Measurements from ENCODE around the gene HOXC12. TPM values are rescaled to one million over a fixed set of nuclear protein-coding genes. Genes with fewer than 3 reads are reported as not detected.

HOXC12 gene
- total RNA-seq, 1 donor = not detected

- TF ChIP-seq CTCF (IDR thresholded peaks at IDR 0.05; ENCODE audit: insufficient read depth, low read length) = no peak
- no peak for DNase-seq (ENCODE audit: low read depth)
- H3K4me3 ChIP-seq (ENCODE audit: low read depth, low read length) = no peak overlapping the region
Observed at GRCh38 chr12:53941750-53942149, 13.0 kb upstream of the HOXC12 start.

- DNase-seq (ENCODE audit: low read depth) = no peak
- TF ChIP-seq CTCF (IDR thresholded peaks at IDR 0.05; ENCODE audit: insufficient read depth, low read length) = no peak
- no peak overlapping the region for H3K4me3 ChIP-seq (ENCODE audit: low read depth, low read length)
Observed at GRCh38 chr12:53942467-53942997, 12.2 kb upstream of the HOXC12 start.

- no peak for TF ChIP-seq CTCF (IDR thresholded peaks at IDR 0.05; ENCODE audit: insufficient read depth, low read length)
- H3K4me3 ChIP-seq (ENCODE audit: low read depth, low read length) = no peak overlapping the region
- DNase-seq (ENCODE audit: low read depth) = no peak
Observed at GRCh38 chr12:53944209-53944608, 10.5 kb upstream of the HOXC12 start.

GRCh38 chr12:53944907-53945847 is 9.5 kb upstream of the HOXC12 start:
- H3K4me3 ChIP-seq (ENCODE audit: low read depth, low read length) = no peak overlapping the region
- DNase-seq (ENCODE audit: low read depth) = no peak
- no peak for TF ChIP-seq CTCF (IDR thresholded peaks at IDR 0.05; ENCODE audit: insufficient read depth, low read length)

GRCh38 chr12:53947743-53948142 is 7.0 kb upstream of the HOXC12 start:
- no peak for DNase-seq (ENCODE audit: low read depth)
- no peak overlapping the region for H3K4me3 ChIP-seq (ENCODE audit: low read depth, low read length)
- TF ChIP-seq CTCF (IDR thresholded peaks at IDR 0.05; ENCODE audit: insufficient read depth, low read length) = no peak

- TF ChIP-seq CTCF (IDR thresholded peaks at IDR 0.05; ENCODE audit: insufficient read depth, low read length) = no peak
- H3K4me3 ChIP-seq (ENCODE audit: low read depth, low read length) = no peak overlapping the region
- no peak for DNase-seq (ENCODE audit: low read depth)
Observed at GRCh38 chr12:53948650-53949593, 5.8 kb upstream of the HOXC12 start.
